Tibial nerve (tissue), 4 donors: ENCODE data around the gene GADD45A. TPM values are rescaled to one million over a fixed set of nuclear protein-coding genes. Genes with fewer than 3 reads are reported as not detected.
"Not testable (repeated sequence)": the region's sequence is repeated elsewhere in the genome, so short reads cannot be mapped to it uniquely, and the experiment has no call there.

Experiments
- DNase-seq, 2 donors: peaks; one replicate each; pipeline ENCODE4 v3.0.0-alpha.2; 2019; ENCODE audit warnings: low spot score in 2 of 2
- H3K27ac ChIP-seq, 4 donors: fragments of 200-600 bp; sonication (generic) in 3 of 4; one replicate each; pipeline ENCODE4 v1.5.1; 2017 to 2019; ENCODE audit warnings: mild to moderate bottlenecking in 1 of 4
- H3K27me3 ChIP-seq, 2 donors: fragments of 200-600 bp; sonication (generic) in 1 of 2; one replicate each; pipeline versions ENCODE4 v1.5.1 to v1.6.0; 2017 to 2019
- H3K36me3 ChIP-seq, 3 donors: fragments of 200-600 bp; sonication (generic); one replicate each; pipeline ENCODE4 v1.5.1; 2018 to 2019
- H3K4me1 ChIP-seq, 4 donors: fragments of 200-600 bp; sonication (generic) in 3 of 4; one replicate each; pipeline ENCODE4 v1.5.1; 2017 to 2019
- H3K4me3 ChIP-seq, 4 donors: fragments of 200-600 bp; sonication (generic) in 3 of 4; one replicate each; pipeline ENCODE4 v1.5.1; 2017 to 2019; ENCODE audit warnings: mild to moderate bottlenecking in 1 of 4, moderate library complexity in 1 of 4
- H3K9me3 ChIP-seq, 4 donors: fragments of 200-600 bp; sonication (generic) in 3 of 4; one replicate each; pipeline ENCODE4 v1.5.1; 2017 to 2019
- EP300 ChIP-seq, 2 donors: sonication (generic); formaldehyde crosslinking; IDR thresholded peaks; one replicate each; pipeline ENCODE4 v1.6.1; 2017; ENCODE audit warnings: antibody characterized with exemption in 2 of 2, mild to moderate bottlenecking in 1 of 2
- POLR2A ChIP-seq, 2 donors: fragments of 450-650 bp; IDR thresholded peaks; one replicate each; pipeline ENCODE4 v1.6.1; 2017; ENCODE audit warnings: antibody characterized with exemption in 2 of 2, mild to moderate bottlenecking in 2 of 2, moderate library complexity in 2 of 2
- WGBS, 2 donors: methylation state at CpG; one replicate each; pipeline ENCODE4 v1.1.5; 2018; 5-methylcytosine and 5-hydroxymethylcytosine counted together
- total RNA-seq, 4 donors: library from RNA; depleted of rRNA; stranded (reverse); fragments of >200 nt; gene quantifications; one replicate each; pipeline ENCODE4 v1.1.0, GENCODE V29; 2016
- TF ChIP-seq, protein P1 (sequence below), 5 experiments: fragments of 200-600 bp in 3 of 5; fragments of 450-650 bp in 2 of 5; sonication (generic) in 3 of 5; IDR thresholded peaks; one replicate each; pipeline ENCODE4 v1.5.1; 2016 to 2019; ENCODE audit warnings: antibody characterized with exemption in 5 of 5, mild to moderate bottlenecking in 3 of 5, moderate library complexity in 2 of 5

The GADD45A gene
- total RNA-seq, 4 donors from 2014 or later = 53.1 to 95.4 (median 72.9) TPM

DNA sequence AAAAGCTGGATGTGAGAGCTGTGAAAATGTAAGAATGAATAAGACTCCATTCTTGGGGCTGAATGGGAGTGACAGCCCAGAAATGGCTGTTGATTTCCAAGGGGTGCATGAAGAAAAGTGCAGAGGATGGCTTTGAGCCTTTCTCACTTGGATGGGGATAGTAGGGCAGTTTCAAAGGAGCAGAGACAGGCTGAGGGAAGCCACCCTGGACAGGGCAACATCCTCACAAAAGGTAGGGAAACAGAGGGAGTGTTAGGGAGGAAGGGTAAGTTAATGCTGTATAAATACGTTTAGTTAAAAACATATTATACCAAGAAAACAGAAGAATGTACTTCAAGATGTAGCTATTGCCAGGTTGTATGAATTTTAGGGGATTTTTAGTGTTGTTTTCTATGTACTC lies 38.1 kb downstream of the GADD45A start:
- 56 to 60% methylated on average over 1 of the region's 1 CpG for WGBS, 2 donors
- H3K4me1 ChIP-seq = peaks cover 0 to 68% (median 34%) of the 10 kb centered on the region in 4 donors
- H3K27ac ChIP-seq = peak overlapping the region in 2 of 4 donors; percentile 72 to 87

DNA sequence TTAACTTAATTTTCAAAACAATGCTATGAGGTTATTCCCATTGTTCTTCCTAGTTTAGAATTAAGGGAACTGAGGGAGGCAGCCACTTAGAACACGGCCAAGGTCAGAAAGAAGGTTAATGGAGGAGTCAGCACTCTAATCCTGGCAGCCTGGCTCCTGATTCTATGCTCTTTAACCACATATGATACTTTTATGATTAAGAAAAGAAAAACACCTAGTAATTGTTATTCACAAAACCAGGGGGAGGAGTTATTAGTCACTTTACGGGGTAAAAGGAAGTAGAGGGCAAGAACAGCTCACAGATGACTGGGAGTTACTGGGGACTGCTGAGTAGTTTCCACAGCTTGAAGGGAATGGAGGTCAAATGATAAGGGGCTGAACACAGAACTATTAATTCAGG lies 38.6 kb downstream of the GADD45A start:
- H3K27me3 ChIP-seq = no peaks in the 10 kb centered on the region
- no peak overlapping the region for H3K4me3 ChIP-seq
- H3K9me3 ChIP-seq = no peaks in the 10 kb centered on the region
- H3K27ac ChIP-seq = peak overlapping the region in 2 of 4 donors; percentile 72 to 87
- 26 to 31% methylated on average over 2 of the region's 2 CpGs for WGBS, 2 donors
- no peak for DNase-seq
- H3K4me1 ChIP-seq = peaks cover 0 to 67% (median 34%) of the 10 kb centered on the region in 4 donors
- no peaks in the 10 kb centered on the region for H3K36me3 ChIP-seq
- TF ChIP-seq POLR2A (IDR thresholded peaks at IDR 0.05) = no peak
- TF ChIP-seq EP300 (IDR thresholded peaks at IDR 0.05) = peak in 1 of 2 donors; percentile 18

More for the DNA sequence above, 38.1 kb downstream of the GADD45A start:
- H3K36me3 ChIP-seq = no peaks in the 10 kb centered on the region
- DNase-seq = no peak
- TF ChIP-seq, protein P1, sequence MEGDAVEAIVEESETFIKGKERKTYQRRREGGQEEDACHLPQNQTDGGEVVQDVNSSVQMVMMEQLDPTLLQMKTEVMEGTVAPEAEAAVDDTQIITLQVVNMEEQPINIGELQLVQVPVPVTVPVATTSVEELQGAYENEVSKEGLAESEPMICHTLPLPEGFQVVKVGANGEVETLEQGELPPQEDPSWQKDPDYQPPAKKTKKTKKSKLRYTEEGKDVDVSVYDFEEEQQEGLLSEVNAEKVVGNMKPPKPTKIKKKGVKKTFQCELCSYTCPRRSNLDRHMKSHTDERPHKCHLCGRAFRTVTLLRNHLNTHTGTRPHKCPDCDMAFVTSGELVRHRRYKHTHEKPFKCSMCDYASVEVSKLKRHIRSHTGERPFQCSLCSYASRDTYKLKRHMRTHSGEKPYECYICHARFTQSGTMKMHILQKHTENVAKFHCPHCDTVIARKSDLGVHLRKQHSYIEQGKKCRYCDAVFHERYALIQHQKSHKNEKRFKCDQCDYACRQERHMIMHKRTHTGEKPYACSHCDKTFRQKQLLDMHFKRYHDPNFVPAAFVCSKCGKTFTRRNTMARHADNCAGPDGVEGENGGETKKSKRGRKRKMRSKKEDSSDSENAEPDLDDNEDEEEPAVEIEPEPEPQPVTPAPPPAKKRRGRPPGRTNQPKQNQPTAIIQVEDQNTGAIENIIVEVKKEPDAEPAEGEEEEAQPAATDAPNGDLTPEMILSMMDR (IDR thresholded peaks at IDR 0.05) = no peak
- TF ChIP-seq POLR2A (IDR thresholded peaks at IDR 0.05) (no peak), EP300 (IDR thresholded peaks at IDR 0.05) (no peak)
- H3K27me3 ChIP-seq = no peaks in the 10 kb centered on the region
- H3K4me3 ChIP-seq = no peak overlapping the region
- H3K9me3 ChIP-seq = no peaks in the 10 kb centered on the region

DNA sequence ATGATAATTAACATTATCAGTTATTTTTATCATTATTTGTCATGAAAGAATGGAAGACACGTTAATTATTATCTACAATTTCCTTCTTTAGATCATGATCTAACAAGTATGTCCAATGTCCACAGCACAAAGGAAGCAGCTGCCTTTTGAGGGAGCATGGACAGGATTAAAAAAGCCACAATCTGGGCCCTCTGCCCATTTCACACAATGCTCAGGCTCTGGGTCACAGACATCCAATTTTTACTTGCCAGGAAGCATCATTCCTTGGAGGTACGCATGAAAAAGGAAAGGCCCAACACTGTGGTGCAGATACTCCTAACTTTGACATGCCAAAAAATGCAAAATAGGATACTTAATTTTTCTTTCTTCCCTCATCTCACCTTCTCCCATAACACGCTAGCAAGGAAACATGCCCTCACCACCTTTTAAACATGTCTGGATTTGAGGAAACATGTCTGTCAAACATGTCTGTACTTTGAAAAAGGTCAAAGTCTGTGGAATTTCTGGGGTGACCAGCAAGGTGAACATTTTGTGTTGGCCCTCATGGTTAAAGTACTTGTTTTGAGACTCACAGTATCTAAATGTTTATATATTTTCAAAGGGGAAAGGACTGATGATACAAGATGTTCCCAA lies 40.0 kb downstream of the GADD45A start:
- Histone ChIP-seq H3K4me1 (peaks cover 0 to 63% (median 34%) of the 10 kb centered on the region in 4 donors), H3K27me3 (no peaks in the 10 kb centered on the region), H3K27ac (peak overlapping the region in 3 of 4 donors; percentile 50 to 87 (median 72)), H3K36me3 (no peaks in the 10 kb centered on the region), H3K9me3 (no peaks in the 10 kb centered on the region), H3K4me3 (no peak overlapping the region)
- TF ChIP-seq POLR2A (IDR thresholded peaks at IDR 0.05) = no peak
- peak in 1 of 2 donors; percentile 53 for TF ChIP-seq EP300 (IDR thresholded peaks at IDR 0.05)
- 42 to 48% methylated on average over 3 of the region's 3 CpGs for WGBS, 2 donors
- DNase-seq = peak in 1 of 2 donors; percentile 53

DNA sequence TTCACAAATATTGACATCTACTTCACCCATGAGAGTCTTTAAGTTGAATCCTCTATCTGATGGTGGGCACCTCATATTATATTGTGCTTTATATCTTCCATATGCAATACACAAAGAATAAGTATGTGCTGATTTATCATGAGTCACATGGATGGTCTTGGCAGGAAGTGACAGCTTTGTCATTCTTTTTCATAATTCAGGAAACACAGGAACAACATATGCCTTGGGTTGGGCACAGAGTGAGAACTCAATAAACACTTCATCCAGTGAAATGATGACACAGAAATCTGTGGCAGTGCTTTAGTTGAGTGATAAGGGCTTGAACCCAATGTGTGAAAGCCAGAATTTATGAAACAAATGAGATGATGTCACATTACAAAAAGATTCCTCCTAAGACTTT lies 41.2 kb downstream of the GADD45A start:
- no peak for TF ChIP-seq EP300 (IDR thresholded peaks at IDR 0.05)
- TF ChIP-seq, protein P1 (IDR thresholded peaks at IDR 0.05) = no peak
- no peak for TF ChIP-seq POLR2A (IDR thresholded peaks at IDR 0.05)
- no peaks in the 10 kb centered on the region for H3K27me3 ChIP-seq
- H3K27ac ChIP-seq = peak overlapping the region in 2 of 4 donors; percentile 64 to 72
- no peaks in the 10 kb centered on the region for H3K36me3 ChIP-seq
- H3K4me3 ChIP-seq = no peak overlapping the region
- H3K9me3 ChIP-seq = no peaks in the 10 kb centered on the region
- peaks cover 0 to 51% (median 32%) of the 10 kb centered on the region in 4 donors for H3K4me1 ChIP-seq
- DNase-seq = no peak

DNA sequence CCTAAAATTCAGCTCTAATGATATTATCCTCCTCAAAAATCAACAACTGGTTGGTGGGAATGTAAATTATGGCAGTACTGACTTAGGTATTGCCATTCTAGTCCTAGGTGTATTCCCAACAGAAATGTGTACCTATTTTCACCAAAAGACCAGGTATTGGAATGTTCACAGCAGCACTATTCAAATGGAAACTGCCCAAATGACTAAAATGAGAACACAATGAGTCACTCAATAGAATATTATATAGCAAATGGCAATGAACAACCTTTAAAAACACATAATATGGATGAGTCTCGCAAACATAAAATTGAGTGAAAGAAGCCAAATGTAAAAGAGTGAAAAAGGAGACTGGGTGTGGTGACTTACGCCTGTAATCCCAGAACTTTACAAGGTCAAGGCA lies 44.9 kb downstream of the GADD45A start:
- no peaks in the 10 kb centered on the region for H3K27me3 ChIP-seq
- H3K9me3 ChIP-seq = no peaks in the 10 kb centered on the region
- WGBS, 2 donors = 94 to 100% methylated on average over 2 of the region's 2 CpGs
- H3K27ac ChIP-seq = no peak overlapping the region
- no peak overlapping the region for H3K4me3 ChIP-seq
- peaks cover 0 to 48% (median 24%) of the 10 kb centered on the region in 4 donors for H3K4me1 ChIP-seq
- H3K36me3 ChIP-seq = no peaks in the 10 kb centered on the region
- no peak for TF ChIP-seq POLR2A (IDR thresholded peaks at IDR 0.05)
- TF ChIP-seq EP300 (IDR thresholded peaks at IDR 0.05) = no peak
- TF ChIP-seq, protein P1 (IDR thresholded peaks at IDR 0.05) = no peak
- DNase-seq = no peak

DNA sequence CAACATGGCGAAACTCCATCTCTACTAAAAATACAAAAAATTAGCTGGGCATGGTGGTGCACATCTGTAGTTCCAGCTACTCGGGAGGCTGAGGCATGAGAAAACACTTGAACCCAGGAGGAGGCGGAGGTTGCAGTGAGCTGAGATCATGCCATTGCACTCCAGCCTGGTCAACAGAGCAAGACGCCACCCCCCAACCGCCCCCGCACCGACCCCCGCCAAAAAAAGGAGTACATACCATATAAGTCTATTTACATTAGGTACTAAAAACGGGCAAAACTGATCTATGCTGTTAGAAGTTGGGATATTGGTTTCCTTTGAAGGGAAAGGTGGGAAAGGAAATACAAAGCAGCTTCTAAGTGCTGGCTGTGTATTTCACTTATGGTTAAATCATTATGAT lies 45.3 kb downstream of the GADD45A start:
- WGBS, 2 donors = 90 to 93% methylated on average over 9 of the region's 9 CpGs
- not testable (repeated sequence) for H3K4me3 ChIP-seq, H3K36me3 ChIP-seq, H3K9me3 ChIP-seq, DNase-seq, H3K27ac ChIP-seq, H3K27me3 ChIP-seq
- H3K4me1 ChIP-seq = peaks cover 0 to 48% (median 25%) of the 10 kb centered on the region in 4 donors
